ENCODE results near the gene STX2. TPM values are rescaled to one million over a fixed set of nuclear protein-coding genes. Genes with fewer than 3 reads are reported as not detected.
A peak's percentile ranks its signal among the peaks of the same experiment; 100 is the strongest.
"Not testable (repeated sequence)": the region's sequence is repeated elsewhere in the genome, so short reads cannot be mapped to it uniquely, and the experiment has no call there.

STX2 gene
- total RNA-seq, 4 donors from 2014 or later = 46.6 to 80.8 (median 49.1) TPM

DNA sequence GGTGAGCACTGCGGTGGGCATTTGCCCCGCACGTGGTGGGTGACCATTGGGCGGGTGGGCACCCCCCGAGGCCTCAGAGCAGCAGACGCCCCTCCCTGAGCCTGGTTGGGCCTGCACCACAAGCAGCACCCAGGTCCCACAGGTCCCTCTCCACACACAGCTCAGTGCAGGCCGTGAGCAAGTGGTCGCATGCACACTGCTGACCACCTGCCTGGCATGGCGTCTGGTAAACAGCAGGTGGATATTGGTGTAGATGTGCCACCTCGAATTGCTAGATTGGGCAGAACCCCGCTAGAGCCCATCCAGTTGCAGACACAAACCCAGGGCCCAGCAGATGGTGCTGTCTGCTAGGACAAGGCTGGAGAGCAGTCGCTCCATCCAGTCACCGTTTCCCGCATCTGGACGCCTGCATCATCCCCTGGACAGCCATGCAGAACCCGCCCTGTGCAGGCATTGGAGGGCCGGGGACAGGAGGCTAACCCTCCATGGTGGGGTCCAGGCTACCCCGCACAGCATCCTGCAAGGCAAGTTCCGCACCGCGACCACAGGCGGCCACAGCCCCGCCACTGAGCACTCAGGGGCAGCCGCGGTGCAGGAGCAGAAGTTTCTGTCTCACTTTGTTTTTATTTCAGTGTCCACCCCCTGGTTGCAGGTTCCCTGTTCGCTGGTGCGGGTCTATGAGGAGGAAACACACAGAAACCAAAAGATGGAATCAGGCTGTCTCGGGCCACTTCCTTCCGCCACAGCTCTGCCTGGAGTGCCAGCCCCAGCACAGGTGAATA, 77.3 kb downstream of the STX2 start:
- Histone ChIP-seq H3K4me1 (peaks cover 0 to 3% (median 0%) of the 10 kb centered on the region in 4 donors), H3K27me3 (peaks cover 0 to 33% (median 0%) of the 10 kb centered on the region in 4 donors), H3K9me3 (no peaks in the 10 kb centered on the region), H3K4me3 (no peak overlapping the region), H3K27ac (replicated peaks in 1 of 4) (no peak overlapping the region), H3K36me3 (no peaks in the 10 kb centered on the region)
- WGBS = 33% methylated on average over 16 of the region's 29 CpGs
- TF ChIP-seq CTCF (IDR thresholded peaks at IDR 0.05) (peak in 2 of 3 experiments; percentile 33 to 39), EP300 (IDR thresholded peaks at IDR 0.05) (no peak)
- DNase-seq (ENCODE audit: extremely low spot score) = no peak
- intact Hi-C loops (cut with DNase I) = no loop called here

GRCh38 chr12:130754234-130754901, 84.7 kb downstream of the STX2 start:
- WGBS = 82% methylated on average over 3 of the region's 3 CpGs

DNA sequence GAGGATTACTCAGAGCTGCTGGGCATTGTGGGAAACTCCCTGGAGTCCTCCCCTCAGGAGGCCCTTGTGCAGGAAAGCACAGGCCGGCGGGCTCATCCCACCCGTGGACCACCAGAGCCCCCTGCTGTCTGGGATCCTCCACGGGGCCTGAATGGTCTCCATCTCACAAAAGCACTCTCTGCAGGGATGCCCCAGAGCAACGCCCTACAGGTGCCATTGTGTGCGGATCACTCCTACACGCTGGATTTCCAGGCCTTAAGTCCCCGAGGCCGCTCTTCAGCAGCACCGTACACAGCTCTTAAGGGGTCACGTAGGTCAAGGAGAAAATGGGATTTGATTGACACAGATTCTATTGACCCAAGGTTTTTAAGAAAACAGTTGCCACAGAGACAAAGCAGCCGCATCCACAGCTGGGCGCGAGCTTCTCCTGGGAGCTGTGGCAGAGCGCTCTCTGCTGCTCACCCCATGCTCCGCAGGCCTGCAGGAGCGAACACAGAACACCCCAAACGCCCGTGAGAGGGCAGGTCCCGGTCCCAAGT, 86.3 kb downstream of the STX2 start:
- Histone ChIP-seq H3K36me3 (no peaks in the 10 kb centered on the region), H3K27ac (replicated peaks in 1 of 4) (no peak overlapping the region), H3K4me3 (no peak overlapping the region), H3K9me3 (no peaks in the 10 kb centered on the region), H3K27me3 (peaks cover 0 to 46% (median 0%) of the 10 kb centered on the region in 4 donors), H3K4me1 (peaks cover 0 to 7% (median 6%) of the 10 kb centered on the region in 4 donors)
- TF ChIP-seq POLR2A (IDR thresholded peaks at IDR 0.05; ENCODE audit: low read depth) = no peak
- no peak for TF ChIP-seq POLR2AphosphoS5 (IDR thresholded peaks at IDR 0.05)
- TF ChIP-seq CTCF (IDR thresholded peaks at IDR 0.05) = no peak
- TF ChIP-seq EP300 (IDR thresholded peaks at IDR 0.05) = no peak
- DNase-seq (ENCODE audit: extremely low spot score) = no peak
- WGBS = 67% methylated on average over 20 of the region's 20 CpGs
- intact Hi-C loops (cut with DNase I) = no loop called here

More at GRCh38 chr12:130754234-130754901, 84.7 kb downstream of the STX2 start:
- Histone ChIP-seq H3K4me1 (no peaks in the 10 kb centered on the region), H3K36me3 (no peaks in the 10 kb centered on the region), H3K4me3 (no peak overlapping the region), H3K9me3 (no peaks in the 10 kb centered on the region), H3K27me3 (peaks cover 0 to 43% (median 0%) of the 10 kb centered on the region in 4 donors), H3K27ac (replicated peaks in 1 of 4) (no peak overlapping the region)
- intact Hi-C loops (cut with DNase I) = no loop called here
- no peak for DNase-seq (ENCODE audit: extremely low spot score)
- no peak for TF ChIP-seq CTCF (IDR thresholded peaks at IDR 0.05)
- no peak for TF ChIP-seq EP300 (IDR thresholded peaks at IDR 0.05)
- TF ChIP-seq POLR2AphosphoS5 (IDR thresholded peaks at IDR 0.05) = no peak
- TF ChIP-seq POLR2A (IDR thresholded peaks at IDR 0.05; ENCODE audit: low read depth) = no peak

DNA sequence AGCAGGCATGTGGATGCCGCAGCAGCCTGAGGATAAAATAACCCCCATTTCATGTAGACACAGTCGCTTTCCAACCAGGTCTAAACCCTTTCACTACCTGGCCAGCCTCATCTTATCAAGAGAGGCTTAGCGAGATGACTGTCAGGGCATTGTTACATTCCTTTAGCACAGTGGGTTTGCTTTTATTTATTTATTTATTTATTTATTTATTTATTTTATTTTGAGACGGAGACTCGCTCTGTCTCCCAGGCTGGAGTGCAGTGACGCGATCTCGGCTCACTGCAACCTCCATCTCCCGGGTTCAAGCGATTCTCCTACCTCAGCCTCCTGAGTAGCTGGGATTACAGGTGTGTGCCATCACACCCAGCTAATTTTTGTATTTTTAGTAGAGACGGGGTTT, 87.0 kb downstream of the STX2 start:
- H3K9me3 ChIP-seq; H3K27ac ChIP-seq (replicated peaks in 1 of 4); H3K4me1 ChIP-seq; DNase-seq (ENCODE audit: extremely low spot score); H3K4me3 ChIP-seq; intact Hi-C loops (cut with DNase I); H3K36me3 ChIP-seq: not testable (repeated sequence)
- WGBS = 81% methylated on average over 11 of the region's 11 CpGs
- H3K27me3 ChIP-seq = peaks cover 0 to 52% (median 0%) of the 10 kb centered on the region in 4 donors

DNA sequence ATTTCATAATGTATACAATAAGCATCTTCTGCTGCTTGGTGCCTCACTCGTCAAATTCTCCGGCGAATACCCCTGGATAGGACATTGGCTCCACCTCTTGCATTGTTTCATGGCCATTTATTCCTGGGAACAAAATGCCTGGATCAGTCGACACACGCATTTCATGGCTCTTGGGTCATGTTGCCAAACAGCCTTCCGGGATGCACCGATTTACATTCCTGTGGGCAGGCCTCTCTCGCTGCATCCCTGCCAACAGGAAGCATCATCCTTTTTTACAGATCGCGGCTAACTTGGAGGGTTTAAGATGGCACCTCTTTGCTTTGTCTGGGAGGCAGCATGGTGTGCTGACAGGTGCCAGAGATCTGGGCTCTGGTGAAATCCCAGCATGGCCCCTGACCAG, 90.3 kb downstream of the STX2 start:
- Histone ChIP-seq H3K4me3 (no peak overlapping the region), H3K4me1 (peaks cover 0 to 8% (median 7%) of the 10 kb centered on the region in 4 donors), H3K27ac (replicated peaks in 1 of 4) (no peak overlapping the region), H3K9me3 (no peaks in the 10 kb centered on the region), H3K27me3 (peaks cover 0 to 43% (median 0%) of the 10 kb centered on the region in 4 donors), H3K36me3 (no peaks in the 10 kb centered on the region)
- 58% methylated on average over 10 of the region's 10 CpGs for WGBS
- DNase-seq (ENCODE audit: extremely low spot score) = no peak
- intact Hi-C loops (cut with DNase I) = loop anchor here (5.0 to 10.0 kb wide), 2 partner anchors 464 to 701 kb away; no protein-coding TSS in a partner anchor
- TF ChIP-seq CTCF (IDR thresholded peaks at IDR 0.05) = no peak
- TF ChIP-seq POLR2AphosphoS5 (IDR thresholded peaks at IDR 0.05) = no peak
- TF ChIP-seq EP300 (IDR thresholded peaks at IDR 0.05) = no peak
- TF ChIP-seq POLR2A (IDR thresholded peaks at IDR 0.05; ENCODE audit: low read depth) = no peak

All from esophagus muscularis mucosa (tissue), 4 donors.